Stomach (tissue), 9 donors: ENCODE results near the gene RASAL2. TPM values are rescaled to one million over a fixed set of nuclear protein-coding genes. Genes with fewer than 3 reads are reported as not detected.

Source experiments
- DNase-seq, 2 donors: peaks; one replicate each; pipeline versions ENCODE4 v3.0.0 to v3.0.0-alpha.2; 2013 to 2019
- H3K27ac ChIP-seq, 5 donors: fragments of 200-600 bp in 4 of 5; sonication (generic) in 4 of 5; one replicate each; pipeline ENCODE4 v1.5.1; 2013 to 2019; ENCODE audit warnings: mild to moderate bottlenecking in 1 of 5, moderate library complexity in 1 of 5
- H3K27me3 ChIP-seq, 3 donors: fragments of 200-600 bp; sonication (generic); one replicate each; pipeline ENCODE4 v1.5.1; 2017 to 2019; ENCODE audit warnings: mixed run types in 1 of 3
- H3K36me3 ChIP-seq, 4 donors: fragments of 200-600 bp; sonication (generic); 1 replicate in 3 of 4; 2 replicates in 1 of 4; pipeline ENCODE4 v1.5.1; 2016 to 2019
- H3K4me1 ChIP-seq, 4 donors: fragments of 200-600 bp; sonication (generic); one replicate each; pipeline ENCODE4 v1.5.1; 2016 to 2019
- H3K4me3 ChIP-seq, 4 donors: fragments of 200-600 bp; sonication (generic) in 3 of 4; one replicate each; pipeline ENCODE4 v1.5.1; 2016 to 2019; ENCODE audit warnings: mild to moderate bottlenecking in 1 of 4
- H3K9me3 ChIP-seq, 4 donors: fragments of 200-600 bp; sonication (generic); one replicate each; pipeline ENCODE4 v1.5.1; 2016 to 2019
- CTCF ChIP-seq, 7 experiments: fragments of 450-650 bp in 4 of 7; fragments of 200-600 bp in 3 of 7; sonication (generic) in 3 of 7; IDR thresholded peaks; one replicate each; pipeline ENCODE4 v1.5.1; 2016 to 2019; ENCODE audit warnings: antibody characterized with exemption in 7 of 7, control low read depth in 2 of 7, mild to moderate bottlenecking in 1 of 7
- EP300 ChIP-seq: sonication (generic); formaldehyde crosslinking; IDR thresholded peaks from one replicate; pipeline ENCODE4 v1.6.1; 2017; ENCODE audit warnings: antibody characterized with exemption
- POLR2A ChIP-seq, 4 donors: fragments of 450-650 bp; IDR thresholded peaks; one replicate each; pipeline ENCODE4 v1.6.1; 2016; ENCODE audit warnings: antibody characterized with exemption in 4 of 4, control low read depth in 2 of 4, mild to moderate bottlenecking in 1 of 4, moderate library complexity in 1 of 4
- POLR2AphosphoS5 ChIP-seq, 3 donors: sonication (generic); formaldehyde crosslinking; IDR thresholded peaks; one replicate each; pipeline ENCODE4 v1.6.1; 2016; ENCODE audit warnings: antibody characterized with exemption in 3 of 3
- WGBS, 5 donors: extraction: QIAGEN DNeasy Blood & Tissue Kit in 3 of 5; methylation state at CpG; one replicate each; pipeline versions ENCODE4 v1.1.5 to v1.1.7; 2013 to 2018; 5-methylcytosine and 5-hydroxymethylcytosine counted together
- intact Hi-C: fragments of 100-400 bp; cut with DNase I; formaldehyde crosslinking; loops from one replicate; pipeline ENCODE4 v1.15.1; 2023; ENCODE audit warnings: low total_unique reads
- polyA plus RNA-seq, 3 donors: library from polyadenylated mRNA; stranded (reverse); fragments of 200-250 nt; gene quantifications; one replicate each; pipeline ENCODE4 v1.2.3, GENCODE V29; 2013
- total RNA-seq, 5 donors: library from RNA; depleted of rRNA; stranded (reverse); fragments of >200 nt; gene quantifications; one replicate each; pipeline versions ENCODE4 v1.1.0 to v1.2.3, GENCODE V29; 2014 to 2016
- donor health status: healthy with polysubstance abuse.
- donor health status: Bipolar disorder and iron deficiency.
- donor health status: healthy.

RASAL2 gene
- total and polyA plus RNA-seq, 8 donors = 1.2 to 47.5 (median 14.3) TPM

- Histone ChIP-seq H3K27me3 (no peaks in the 10 kb centered on the region), H3K27ac (peak overlapping the region in 3 of 5 donors; percentile 38 to 60 (median 50)), H3K36me3 (no peaks in the 10 kb centered on the region), H3K9me3 (no peaks in the 10 kb centered on the region), H3K4me3 (no peak overlapping the region), H3K4me1 (peaks cover 0 to 38% (median 20%) of the 10 kb centered on the region in 4 donors)
- TF ChIP-seq EP300 (no peak), POLR2A (IDR thresholded peaks at IDR 0.05) (no peak), CTCF (IDR thresholded peaks at IDR 0.05) (no peak), POLR2AphosphoS5 (IDR thresholded peaks at IDR 0.05) (no peak)
- WGBS, 5 donors = 89 to 97% (median 94%) methylated on average over 2 of the region's 2 CpGs
- intact Hi-C loops = no loop called here
- no peak for DNase-seq
Observed at GRCh38 chr1:178127482-178128191, 33.7 kb downstream of the RASAL2 start.

GRCh38 chr1:178133239-178133989, 39.5 kb downstream of the RASAL2 start:
- intact Hi-C loops = no loop called here
- no peak overlapping the region for H3K4me3 ChIP-seq
- TF ChIP-seq EP300 (no peak), POLR2AphosphoS5 (IDR thresholded peaks at IDR 0.05) (no peak), CTCF (IDR thresholded peaks at IDR 0.05) (no peak), POLR2A (IDR thresholded peaks at IDR 0.05) (no peak)
- peaks cover 0 to 16% (median 4%) of the 10 kb centered on the region in 4 donors for H3K4me1 ChIP-seq
- DNase-seq = no peak
- no peaks in the 10 kb centered on the region for H3K9me3 ChIP-seq
- H3K27ac ChIP-seq = no peak overlapping the region
- no peaks in the 10 kb centered on the region for H3K36me3 ChIP-seq
- no peaks in the 10 kb centered on the region for H3K27me3 ChIP-seq
- 39 to 58% (median 46%) methylated on average over 3 of the region's 3 CpGs for WGBS, 5 donors

- Histone ChIP-seq H3K9me3 (no peaks in the 10 kb centered on the region), H3K4me3 (no peak overlapping the region), H3K4me1 (peaks cover 0 to 16% (median 4%) of the 10 kb centered on the region in 4 donors), H3K27ac (no peak overlapping the region), H3K36me3 (no peaks in the 10 kb centered on the region), H3K27me3 (no peaks in the 10 kb centered on the region)
- 56 to 88% (median 78%) methylated on average over 2 of the region's 2 CpGs for WGBS, 5 donors
- intact Hi-C loops = no loop called here
- no peak for TF ChIP-seq POLR2AphosphoS5 (IDR thresholded peaks at IDR 0.05)
- TF ChIP-seq POLR2A (IDR thresholded peaks at IDR 0.05) = no peak
- no peak for TF ChIP-seq EP300
- no peak for TF ChIP-seq CTCF (IDR thresholded peaks at IDR 0.05)
- DNase-seq = peak in 1 of 2 donors; percentile 28
Observed at GRCh38 chr1:178134061-178134460, 40.2 kb downstream of the RASAL2 start.

- WGBS, 5 donors = 26 to 47% (median 38%) methylated on average over 2 of the region's 2 CpGs
Observed at GRCh38 chr1:178137238-178137637, 43.3 kb downstream of the RASAL2 start.

More at GRCh38 chr1:178137238-178137637, 43.3 kb downstream of the RASAL2 start:
- Histone ChIP-seq H3K36me3 (no peaks in the 10 kb centered on the region), H3K27ac (no peak overlapping the region), H3K27me3 (no peaks in the 10 kb centered on the region), H3K9me3 (no peaks in the 10 kb centered on the region), H3K4me1 (peaks cover 0 to 16% (median 4%) of the 10 kb centered on the region in 4 donors), H3K4me3 (no peak overlapping the region)
- DNase-seq = no peak
- TF ChIP-seq CTCF (IDR thresholded peaks at IDR 0.05) (no peak), EP300 (no peak), POLR2A (IDR thresholded peaks at IDR 0.05) (no peak), POLR2AphosphoS5 (IDR thresholded peaks at IDR 0.05) (no peak)
- intact Hi-C loops = no loop called here
